COLO668 (cell line): ENCODE data around the gene DGKI.

Source experiments
- DNase-seq: peaks from one replicate; lab custom pipeline; 2025; ENCODE audit not compliant: unreplicated experiment; lab: John Stamatoyannopoulos, UW

DGKI gene

GRCh38 chr7:137381045-137381444, 465.7 kb downstream of the DGKI start:
- no peak for DNase-seq

- DNase-seq = no peak
Observed at GRCh38 chr7:137373507-137373906, 473.3 kb downstream of the DGKI start.

GRCh38 chr7:137371616-137372015, 475.2 kb downstream of the DGKI start:
- DNase-seq = no peak

GRCh38 chr7:137366995-137367394, 479.8 kb downstream of the DGKI start:
- no peak for DNase-seq

- no peak for DNase-seq
Observed at GRCh38 chr7:137363683-137364082, 483.1 kb downstream of the DGKI start.

- DNase-seq = no peak
Observed at GRCh38 chr7:137360087-137360679, 486.6 kb downstream of the DGKI start.

GRCh38 chr7:137354961-137355360, 491.8 kb downstream of the DGKI start:
- no peak for DNase-seq

- DNase-seq = no peak
Observed at GRCh38 chr7:137354396-137354795, 492.4 kb downstream of the DGKI start.

- no peak for DNase-seq
Observed at GRCh38 chr7:137351941-137352340, 494.8 kb downstream of the DGKI start.

- DNase-seq = no peak
Observed at GRCh38 chr7:137345799-137346449, 500.9 kb downstream of the DGKI start.

GRCh38 chr7:137343281-137343841, 503.4 kb downstream of the DGKI start, which contains the start of gene PTN:
Gene PTN, minus strand, starts transcription at chr7:137343733. Its CDS starts 88,760 bp downstream, at chr7:137254973.
- no peak for DNase-seq

- no peak for DNase-seq
Observed at GRCh38 chr7:137342828-137343261, 503.9 kb downstream of the DGKI start.

GRCh38 chr7:137342265-137342664, 504.5 kb downstream of the DGKI start:
- no peak for DNase-seq

GRCh38 chr7:137337902-137338301, 508.9 kb downstream of the DGKI start:
- no peak for DNase-seq

- no peak for DNase-seq
Observed at GRCh38 chr7:137335814-137336213, 511.0 kb downstream of the DGKI start.

GRCh38 chr7:137331378-137331777, 515.4 kb downstream of the DGKI start:
- no peak for DNase-seq
